Measurements from ENCODE around the gene LSAMP. TPM values are rescaled to one million over a fixed set of nuclear protein-coding genes. Genes with fewer than 3 reads are reported as not detected.

The LSAMP gene
- total RNA-seq, 1 experiment from 2014 or later: not detected

DNA sequence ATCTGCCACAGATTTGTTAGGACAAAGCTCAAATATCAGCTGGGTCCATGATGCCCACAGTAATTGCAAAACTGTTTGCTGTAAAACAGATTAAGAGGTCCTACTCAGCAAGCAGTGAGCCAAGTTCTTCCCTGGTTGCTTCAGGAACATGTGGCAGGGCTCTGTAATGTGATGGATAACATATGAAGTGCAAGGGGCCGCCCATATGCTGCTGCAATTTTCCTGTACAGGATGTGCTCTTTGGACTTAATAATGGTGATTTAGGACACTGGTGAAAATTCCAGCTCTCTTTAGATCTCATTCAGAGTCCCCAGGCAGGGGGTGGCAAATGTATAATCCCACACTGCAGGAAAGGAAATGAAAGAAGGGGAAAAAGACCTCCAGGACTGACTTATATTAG, 289.4 kb downstream of the LSAMP start:
- Mint-ChIP-seq H3K27ac (ENCODE audit: low read depth, unreplicated experiment) (no peak overlapping the region), H3K4me1 (ENCODE audit: insufficient read depth, unreplicated experiment) (peaks cover 4% of the 10 kb centered on the region), H3K9me3 (ENCODE audit: unreplicated experiment) (no peaks in the 10 kb centered on the region), H3K36me3 (ENCODE audit: insufficient read depth, unreplicated experiment) (no peaks in the 10 kb centered on the region), H3K27me3 (ENCODE audit: insufficient read depth, unreplicated experiment) (peaks cover 12% of the 10 kb centered on the region), H3K4me3 (ENCODE audit: unreplicated experiment) (no peak overlapping the region)
- TF ChIP-seq CTCF (IDR thresholded peaks at IDR 0.05; ENCODE audit: unreplicated experiment): no peak
- POLR2A ChIA-PET: no interaction called here
- BruUV-seq (replicated peaks): no TSS peak
- CTCF ChIA-PET: interaction anchor here (0.6 kb wide), 1 partner anchor 52 kb away, joined by 3 read pairs; no protein-coding TSS in a partner anchor
- no peak for DNase-seq (ENCODE audit: unreplicated experiment)
- intact Hi-C loops (cut with micrococcal nuclease): no loop called here

- ChIA-PET CTCF (no interaction called here), POLR2A (interaction anchor here (0.6 to 0.7 kb wide), 2 partner anchors 123 to 657 kb away, joined by 3 to 4 read pairs; no protein-coding TSS in a partner anchor)
- Mint-ChIP-seq H3K27me3 (ENCODE audit: insufficient read depth, unreplicated experiment) (peaks cover 12% of the 10 kb centered on the region), H3K27ac (ENCODE audit: low read depth, unreplicated experiment) (no peak overlapping the region), H3K4me1 (ENCODE audit: insufficient read depth, unreplicated experiment) (peaks cover 4% of the 10 kb centered on the region), H3K4me3 (ENCODE audit: unreplicated experiment) (no peak overlapping the region), H3K9me3 (ENCODE audit: unreplicated experiment) (no peaks in the 10 kb centered on the region), H3K36me3 (ENCODE audit: insufficient read depth, unreplicated experiment) (no peaks in the 10 kb centered on the region)
- DNase-seq (ENCODE audit: unreplicated experiment): no peak
- intact Hi-C loops (cut with micrococcal nuclease): no loop called here
- BruUV-seq (replicated peaks): no TSS peak
- TF ChIP-seq CTCF (IDR thresholded peaks at IDR 0.05; ENCODE audit: unreplicated experiment): no peak
Observed at GRCh38 chr3:116154389-116154788, 290.9 kb downstream of the LSAMP start.

DNA sequence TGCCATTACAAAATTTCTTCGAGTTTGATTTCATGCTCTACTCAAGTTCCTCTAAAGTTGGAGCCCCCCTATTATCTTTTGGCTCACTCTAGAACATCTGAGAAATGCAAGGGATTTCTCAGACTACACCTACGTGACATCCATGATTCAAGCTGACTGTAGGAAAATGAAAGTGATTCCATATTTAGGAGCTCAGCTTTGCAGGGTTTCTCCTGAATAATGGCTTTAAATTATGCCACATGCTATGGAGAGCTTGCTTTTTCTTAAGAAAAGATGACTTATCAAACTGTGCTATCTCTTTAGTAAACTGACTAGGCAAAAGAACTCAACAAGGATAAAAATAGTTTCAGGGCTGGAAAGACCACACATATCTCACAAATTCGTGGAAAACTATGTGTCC, 292.1 kb downstream of the LSAMP start:
- Mint-ChIP-seq H3K27me3 (ENCODE audit: insufficient read depth, unreplicated experiment) (peaks cover 2% of the 10 kb centered on the region), H3K9me3 (ENCODE audit: unreplicated experiment) (no peaks in the 10 kb centered on the region), H3K4me3 (ENCODE audit: unreplicated experiment) (peak overlapping the region; percentile 57), H3K4me1 (ENCODE audit: insufficient read depth, unreplicated experiment) (peaks cover 4% of the 10 kb centered on the region), H3K27ac (ENCODE audit: low read depth, unreplicated experiment) (peak overlapping the region; percentile 42), H3K36me3 (ENCODE audit: insufficient read depth, unreplicated experiment) (no peaks in the 10 kb centered on the region)
- no TSS peak for BruUV-seq (replicated peaks)
- no peak for DNase-seq (ENCODE audit: unreplicated experiment)
- no peak for TF ChIP-seq CTCF (IDR thresholded peaks at IDR 0.05; ENCODE audit: unreplicated experiment)
- POLR2A ChIA-PET: no interaction called here
- CTCF ChIA-PET: interaction anchor here (1.0 kb wide), 1 partner anchor 604 kb away, joined by 3 read pairs; no protein-coding TSS in a partner anchor
- intact Hi-C loops (cut with micrococcal nuclease): no loop called here

DNA sequence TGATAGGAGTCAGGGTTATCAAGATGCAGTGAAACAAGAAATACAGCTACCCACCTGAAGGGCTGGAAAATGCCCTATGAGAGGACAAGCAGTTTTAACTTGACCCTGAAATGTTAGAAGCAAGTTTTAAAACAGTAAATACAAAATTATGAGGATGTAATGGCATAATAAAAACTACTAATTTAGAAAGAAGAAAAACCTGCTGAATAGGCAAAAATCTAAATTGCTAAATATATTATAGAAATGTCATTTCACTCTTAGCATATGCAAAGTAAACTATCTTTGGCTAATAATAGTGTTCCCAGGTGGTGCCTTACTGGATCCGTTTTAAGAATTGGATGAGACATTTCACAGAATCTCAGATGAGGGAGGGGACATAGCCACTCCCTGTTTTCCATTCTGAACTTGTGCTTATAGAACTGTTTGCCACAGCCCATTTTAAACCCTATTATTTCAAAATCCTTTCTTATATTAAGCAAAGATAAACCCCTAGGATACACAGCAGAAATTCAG, 294.6 kb downstream of the LSAMP start:
- Mint-ChIP-seq H3K36me3 (ENCODE audit: insufficient read depth, unreplicated experiment) (no peaks in the 10 kb centered on the region), H3K4me3 (ENCODE audit: unreplicated experiment) (no peak overlapping the region), H3K4me1 (ENCODE audit: insufficient read depth, unreplicated experiment) (peaks cover 4% of the 10 kb centered on the region), H3K27me3 (ENCODE audit: insufficient read depth, unreplicated experiment) (no peaks in the 10 kb centered on the region), H3K27ac (ENCODE audit: low read depth, unreplicated experiment) (no peak overlapping the region), H3K9me3 (ENCODE audit: unreplicated experiment) (no peaks in the 10 kb centered on the region)
- no peak for TF ChIP-seq CTCF (IDR thresholded peaks at IDR 0.05; ENCODE audit: unreplicated experiment)
- DNase-seq (ENCODE audit: unreplicated experiment): no peak
- ChIA-PET POLR2A (no interaction called here), CTCF (no interaction called here)
- BruUV-seq (replicated peaks): no TSS peak
- intact Hi-C loops (cut with micrococcal nuclease): no loop called here

Data from MCF 10A (cell line).